Fibroblast of skin of right biceps (primary cell): ENCODE measurements around the gene FBXL7.

ENCODE experiments used
- DNase-seq: peaks from one replicate; pipeline ENCODE4 v3.0.0-alpha.2; 2013

Gene FBXL7

GRCh38 chr5:15722305-15722704 is 222.3 kb downstream of the FBXL7 start:
- DNase-seq, result no peak

GRCh38 chr5:15727375-15727774 is 227.4 kb downstream of the FBXL7 start:
- no peak for DNase-seq

- no peak for DNase-seq
Observed at GRCh38 chr5:15728811-15729210, 228.8 kb downstream of the FBXL7 start.

GRCh38 chr5:15731699-15732098 is 231.7 kb downstream of the FBXL7 start:
- DNase-seq, result no peak

GRCh38 chr5:15734058-15734457 is 234.1 kb downstream of the FBXL7 start:
- no peak for DNase-seq

- peak; percentile 39 for DNase-seq
Observed at GRCh38 chr5:15737036-15737821, 237.2 kb downstream of the FBXL7 start.

- DNase-seq, result peak; percentile 39
Observed at GRCh38 chr5:15737871-15738664, 238.1 kb downstream of the FBXL7 start.

- no peak for DNase-seq
Observed at GRCh38 chr5:15740383-15740782, 240.4 kb downstream of the FBXL7 start.

GRCh38 chr5:15741591-15741990 is 241.6 kb downstream of the FBXL7 start:
- no peak for DNase-seq

- no peak for DNase-seq
Observed at GRCh38 chr5:15746833-15747232, 246.9 kb downstream of the FBXL7 start.

GRCh38 chr5:15748266-15748665 is 248.3 kb downstream of the FBXL7 start:
- no peak for DNase-seq

- peak; percentile 32 for DNase-seq
Observed at GRCh38 chr5:15752663-15753285, 252.8 kb downstream of the FBXL7 start.

GRCh38 chr5:15753752-15754151 is 253.8 kb downstream of the FBXL7 start:
- no peak for DNase-seq

- DNase-seq, result peak; percentile 91
Observed at GRCh38 chr5:15757103-15757502, 257.1 kb downstream of the FBXL7 start.

GRCh38 chr5:15757619-15758018 is 257.6 kb downstream of the FBXL7 start:
- no peak for DNase-seq

- DNase-seq, result no peak
Observed at GRCh38 chr5:15762668-15763067, 262.7 kb downstream of the FBXL7 start.

GRCh38 chr5:15763754-15764153 is 263.8 kb downstream of the FBXL7 start:
- no peak for DNase-seq

GRCh38 chr5:15768936-15769335 is 269.0 kb downstream of the FBXL7 start:
- DNase-seq, result no peak

- DNase-seq, result no peak
Observed at GRCh38 chr5:15772131-15772530, 272.2 kb downstream of the FBXL7 start.

GRCh38 chr5:15774632-15775031 is 274.7 kb downstream of the FBXL7 start:
- DNase-seq, result no peak

- DNase-seq, result no peak
Observed at GRCh38 chr5:15776346-15776745, 276.4 kb downstream of the FBXL7 start.

- DNase-seq, result no peak
Observed at GRCh38 chr5:15783734-15784133, 283.8 kb downstream of the FBXL7 start.

- no peak for DNase-seq
Observed at GRCh38 chr5:15785531-15785981, 285.6 kb downstream of the FBXL7 start.

- DNase-seq, result no peak
Observed at GRCh38 chr5:15786326-15786725, 286.3 kb downstream of the FBXL7 start.
